HL-60 (cell line): Measurements from ENCODE around the gene CAMK1D.

Source experiments
- CTCF ChIP-seq: IDR thresholded peaks from one replicate; pipeline ENCODE4 v1.5.1; 2011; ENCODE audit warnings: low read length, control low read depth, inconsistent platforms; ENCODE audit not compliant: insufficient read depth
- GABPA ChIP-seq: IDR thresholded peaks from 2 replicates; pipeline ENCODE4 v1.6.1; 2012; ENCODE audit warnings: low read depth
- POLR2AphosphoS5 ChIP-seq: IDR thresholded peaks from 2 replicates; pipeline ENCODE4 v1.6.1; 2012; ENCODE audit warnings: low read depth
- REST ChIP-seq: IDR thresholded peaks from 2 replicates; pipeline ENCODE4 v1.6.1; 2012; ENCODE audit warnings: low read depth; ENCODE audit not compliant: insufficient replicate concordance
- SPI1 ChIP-seq: IDR thresholded peaks from 2 replicates; pipeline ENCODE4 v1.6.1; 2012; ENCODE audit warnings: low read depth, mild to moderate bottlenecking, borderline replicate concordance

- TF ChIP-seq GABPA (no peak), CTCF (no peak), POLR2AphosphoS5 (no peak), REST (no peak), SPI1 (no peak)
Measured at GRCh38 chr10:12319076-12319475, 30.3 kb upstream of the CAMK1D start.
